ENCODE measurements around the gene UROC1. TPM values are rescaled to one million over a fixed set of nuclear protein-coding genes. Genes with fewer than 3 reads are reported as not detected.
"Not testable (repeated sequence)": the region's sequence is repeated elsewhere in the genome, so short reads cannot be mapped to it uniquely, and the experiment has no call there.

The UROC1 gene
- total RNA-seq, 2 donors from 2014 or later = not detected

- no peak for ATAC-seq (replicated peaks)
- Mint-ChIP-seq H3K27ac (no peak overlapping the region), H3K27me3 (peaks cover 6% of the 10 kb centered on the region), H3K4me1 (no peaks in the 10 kb centered on the region), H3K4me3 (no peak overlapping the region), H3K36me3 (ENCODE audit: low read depth) (no peaks in the 10 kb centered on the region), H3K9me3 (no peaks in the 10 kb centered on the region)
These were observed 23.5 kb upstream of the UROC1 start for GRCh38 chr3:126540951-126541627.

- no peak for ATAC-seq (replicated peaks)
- Mint-ChIP-seq H3K4me3 (no peak overlapping the region), H3K9me3 (no peaks in the 10 kb centered on the region), H3K36me3 (ENCODE audit: low read depth) (no peaks in the 10 kb centered on the region), H3K27ac (no peak overlapping the region), H3K4me1 (no peaks in the 10 kb centered on the region), H3K27me3 (peaks cover 6% of the 10 kb centered on the region)
These were observed 22.8 kb upstream of the UROC1 start for GRCh38 chr3:126540342-126540849.

DNA sequence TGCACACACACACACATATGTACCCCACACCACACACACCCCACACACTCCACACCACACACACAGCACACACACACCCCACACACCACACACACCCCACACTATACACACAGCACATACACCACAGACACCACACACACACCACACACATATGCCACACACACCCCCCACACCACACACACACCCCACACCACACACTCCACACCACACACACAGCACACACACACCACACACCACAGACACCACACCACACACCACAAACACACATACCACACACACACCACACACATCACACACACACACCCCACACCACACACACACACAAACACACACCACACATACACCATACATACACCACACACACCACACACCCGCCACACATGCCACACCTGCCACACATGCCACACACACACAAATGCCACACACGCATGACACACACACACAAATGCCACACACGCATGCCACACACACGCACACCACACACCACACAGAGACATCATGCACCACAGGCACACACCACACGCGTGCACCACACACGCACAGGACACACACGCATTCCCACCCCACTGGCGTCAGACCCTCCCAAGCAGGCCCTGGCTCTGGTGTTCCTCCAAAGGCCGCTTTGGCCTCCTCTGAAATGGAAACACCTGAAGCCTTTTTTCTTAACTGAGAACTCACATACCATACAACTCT is 22.1 kb upstream of the UROC1 start:
- H3K9me3 Mint-ChIP-seq = no peaks in the 10 kb centered on the region
- no peaks in the 10 kb centered on the region for H3K36me3 Mint-ChIP-seq (ENCODE audit: low read depth)
- no peak overlapping the region for H3K4me3 Mint-ChIP-seq
- H3K27ac Mint-ChIP-seq = no peak overlapping the region
- H3K4me1 Mint-ChIP-seq = no peaks in the 10 kb centered on the region
- no peak for ATAC-seq (replicated peaks)
- peaks cover 6% of the 10 kb centered on the region for H3K27me3 Mint-ChIP-seq

DNA sequence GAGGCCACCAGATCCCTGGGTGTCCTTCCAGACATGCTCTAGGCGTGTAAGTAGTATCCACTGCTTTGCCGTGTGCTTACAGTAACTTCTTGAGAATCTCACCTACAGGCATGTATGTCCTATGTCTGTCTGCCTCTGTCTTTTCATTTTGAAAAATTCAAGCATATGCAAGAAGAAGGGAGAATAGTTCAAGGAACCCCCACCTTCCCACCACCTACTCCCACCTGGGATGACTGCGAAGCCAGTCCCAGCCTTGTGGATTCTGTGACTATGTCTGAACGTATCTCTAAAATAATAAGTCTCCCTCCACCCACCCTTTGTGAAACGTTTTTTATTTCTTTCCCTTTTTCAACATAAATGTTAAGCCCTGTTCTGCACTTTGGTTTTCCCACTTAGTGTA is 21.4 kb upstream of the UROC1 start:
- no peak overlapping the region for H3K27ac Mint-ChIP-seq
- no peak for ATAC-seq (replicated peaks)
- H3K36me3 Mint-ChIP-seq (ENCODE audit: low read depth) = no peaks in the 10 kb centered on the region
- H3K4me1 Mint-ChIP-seq = no peaks in the 10 kb centered on the region
- peaks cover 12% of the 10 kb centered on the region for H3K27me3 Mint-ChIP-seq
- H3K4me3 Mint-ChIP-seq = no peak overlapping the region
- no peaks in the 10 kb centered on the region for H3K9me3 Mint-ChIP-seq

DNA sequence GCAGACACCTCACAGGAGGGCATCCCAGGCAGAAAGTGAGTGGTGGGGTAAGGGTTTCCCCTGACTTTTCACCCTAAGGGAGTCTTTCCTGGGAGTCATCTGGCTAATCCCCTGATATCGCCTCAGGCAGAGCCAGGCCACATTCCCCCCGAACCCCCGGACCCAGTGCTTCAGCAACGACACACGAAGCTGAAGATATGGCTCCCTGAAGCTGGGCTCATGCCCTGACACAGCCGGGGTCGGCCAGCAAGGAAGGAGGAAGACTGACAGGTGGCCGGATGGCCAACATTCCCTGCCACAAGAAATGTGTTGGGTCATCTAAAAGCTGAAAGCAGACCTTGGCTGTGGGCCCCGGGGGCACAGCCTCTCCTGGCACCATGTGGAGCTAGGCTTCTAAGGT is 20.7 kb upstream of the UROC1 start:
- Mint-ChIP-seq H3K36me3 (ENCODE audit: low read depth) (no peaks in the 10 kb centered on the region), H3K4me3 (no peak overlapping the region), H3K9me3 (no peaks in the 10 kb centered on the region), H3K27me3 (peaks cover 18% of the 10 kb centered on the region), H3K4me1 (no peaks in the 10 kb centered on the region), H3K27ac (no peak overlapping the region)
- ATAC-seq (replicated peaks) = no peak

GRCh38 chr3:126537730-126538281 is 20.2 kb upstream of the UROC1 start:
- ATAC-seq (replicated peaks) = no peak
- Mint-ChIP-seq H3K9me3 (no peaks in the 10 kb centered on the region), H3K4me1 (no peaks in the 10 kb centered on the region), H3K27me3 (peaks cover 19% of the 10 kb centered on the region), H3K36me3 (ENCODE audit: low read depth) (no peaks in the 10 kb centered on the region), H3K27ac (no peak overlapping the region), H3K4me3 (no peak overlapping the region)

DNA sequence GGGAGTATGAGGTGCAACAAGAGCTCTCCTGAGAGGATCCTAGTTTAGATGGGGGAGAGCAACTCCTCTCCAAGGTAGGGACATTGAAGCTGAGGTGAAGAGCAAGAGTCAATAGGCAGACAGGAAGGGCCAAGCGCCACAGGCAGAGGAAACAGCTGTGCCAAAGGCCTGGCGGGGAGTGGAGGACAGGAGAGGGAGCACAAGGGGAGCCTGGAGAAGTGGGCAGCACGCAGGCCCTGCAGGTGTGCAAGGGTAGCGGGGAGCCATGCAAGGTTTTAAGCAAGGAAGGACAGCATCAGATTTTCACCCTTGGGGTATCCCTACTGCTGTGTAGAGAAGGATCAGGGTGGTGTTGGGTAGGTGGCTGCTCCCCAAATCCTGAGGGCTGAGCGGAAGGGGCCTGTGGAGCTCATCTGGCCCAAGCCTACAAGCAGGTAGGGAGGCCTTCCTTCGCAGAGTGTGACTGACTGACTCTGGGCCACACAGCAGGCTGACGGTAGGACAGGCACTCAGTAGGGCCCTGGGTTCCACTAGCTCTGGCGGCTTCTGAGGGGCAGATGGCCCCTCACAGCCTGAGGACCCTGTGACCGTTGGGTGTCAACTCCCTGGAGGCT is 19.6 kb upstream of the UROC1 start:
- H3K27ac Mint-ChIP-seq = no peak overlapping the region
- H3K4me1 Mint-ChIP-seq = no peaks in the 10 kb centered on the region
- peaks cover 23% of the 10 kb centered on the region for H3K27me3 Mint-ChIP-seq
- no peak overlapping the region for H3K4me3 Mint-ChIP-seq
- H3K36me3 Mint-ChIP-seq (ENCODE audit: low read depth) = no peaks in the 10 kb centered on the region
- no peak for ATAC-seq (replicated peaks)
- H3K9me3 Mint-ChIP-seq = no peaks in the 10 kb centered on the region

DNA sequence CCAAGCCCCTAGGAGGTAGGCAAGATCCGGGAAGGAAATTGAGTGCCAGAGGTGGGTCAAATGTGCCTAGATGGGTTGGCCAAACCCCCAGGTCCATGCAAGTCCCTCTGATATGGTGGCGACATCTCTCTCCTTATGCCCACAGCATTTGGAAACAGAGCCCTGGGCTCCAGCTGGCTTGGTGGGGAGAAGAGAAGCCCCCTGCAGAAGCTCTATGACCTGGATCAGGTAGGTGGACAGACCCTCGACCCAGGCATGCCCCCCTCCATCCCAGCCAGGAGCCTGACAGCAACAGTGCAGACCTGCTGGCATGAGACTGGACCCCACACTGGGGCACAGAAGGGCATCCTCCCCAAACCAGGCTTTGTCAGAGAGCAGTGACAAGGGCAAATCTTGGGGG is 18.6 kb upstream of the UROC1 start:
- H3K9me3 Mint-ChIP-seq = no peaks in the 10 kb centered on the region
- H3K4me3 Mint-ChIP-seq = no peak overlapping the region
- no peaks in the 10 kb centered on the region for H3K4me1 Mint-ChIP-seq
- H3K27ac Mint-ChIP-seq = no peak overlapping the region
- H3K36me3 Mint-ChIP-seq (ENCODE audit: low read depth) = no peaks in the 10 kb centered on the region
- H3K27me3 Mint-ChIP-seq = peaks cover 23% of the 10 kb centered on the region
- ATAC-seq (replicated peaks) = no peak

DNA sequence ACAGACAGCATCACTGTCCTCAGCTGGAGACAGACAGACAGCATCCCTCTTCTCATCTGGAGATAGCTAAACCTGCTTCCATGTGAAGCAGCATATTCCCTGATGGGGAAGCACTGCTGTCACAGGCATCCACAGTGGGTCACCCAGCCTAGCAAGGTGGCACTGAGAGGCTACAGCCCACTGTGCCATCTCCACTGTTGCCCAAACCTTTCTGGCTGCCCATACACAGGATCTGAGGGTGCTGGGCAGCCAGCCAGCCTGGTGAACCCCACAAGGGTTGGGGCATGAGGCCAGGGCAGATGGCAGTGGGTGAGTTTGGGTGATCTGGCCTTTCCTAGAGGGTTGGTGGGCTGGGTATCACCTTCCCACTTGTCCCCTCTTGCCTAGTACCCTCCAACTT is 18.1 kb upstream of the UROC1 start:
- peaks cover 20% of the 10 kb centered on the region for H3K27me3 Mint-ChIP-seq
- H3K9me3 Mint-ChIP-seq = no peaks in the 10 kb centered on the region
- no peaks in the 10 kb centered on the region for H3K4me1 Mint-ChIP-seq
- no peak overlapping the region for H3K4me3 Mint-ChIP-seq
- no peaks in the 10 kb centered on the region for H3K36me3 Mint-ChIP-seq (ENCODE audit: low read depth)
- ATAC-seq (replicated peaks) = no peak
- H3K27ac Mint-ChIP-seq = no peak overlapping the region

GRCh38 chr3:126534716-126535115 is 17.1 kb upstream of the UROC1 start:
- H3K27me3 Mint-ChIP-seq = peaks cover 16% of the 10 kb centered on the region
- H3K36me3 Mint-ChIP-seq (ENCODE audit: low read depth); H3K4me3 Mint-ChIP-seq; H3K4me1 Mint-ChIP-seq; ATAC-seq (replicated peaks); H3K27ac Mint-ChIP-seq; H3K9me3 Mint-ChIP-seq: not testable (repeated sequence)

GRCh38 chr3:126533506-126533905 is 15.9 kb upstream of the UROC1 start:
- Mint-ChIP-seq H3K4me1 (no peaks in the 10 kb centered on the region), H3K4me3 (no peak overlapping the region), H3K9me3 (no peaks in the 10 kb centered on the region), H3K36me3 (ENCODE audit: low read depth) (no peaks in the 10 kb centered on the region), H3K27ac (no peak overlapping the region), H3K27me3 (peaks cover 16% of the 10 kb centered on the region)
- no peak for ATAC-seq (replicated peaks)

DNA sequence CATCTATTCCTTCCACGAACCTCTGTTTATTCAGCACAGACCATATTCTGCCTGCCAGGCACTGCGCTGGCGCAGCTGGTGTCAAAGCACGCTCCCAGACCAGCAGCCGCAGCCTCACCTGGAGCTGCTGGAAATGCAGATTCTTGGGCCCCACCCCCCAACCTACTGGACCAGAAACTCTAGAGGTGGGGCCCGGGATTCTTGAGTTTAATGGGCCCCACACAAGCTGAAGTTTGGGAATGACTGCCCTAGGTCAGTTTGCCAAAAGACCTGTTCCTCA is 13.4 kb upstream of the UROC1 start:
- H3K9me3 Mint-ChIP-seq = no peaks in the 10 kb centered on the region
- no peaks in the 10 kb centered on the region for H3K36me3 Mint-ChIP-seq (ENCODE audit: low read depth)
- H3K4me3 Mint-ChIP-seq = no peak overlapping the region
- H3K4me1 Mint-ChIP-seq = no peaks in the 10 kb centered on the region
- ATAC-seq (replicated peaks) = no peak
- no peak overlapping the region for H3K27ac Mint-ChIP-seq
- peaks cover 16% of the 10 kb centered on the region for H3K27me3 Mint-ChIP-seq

DNA sequence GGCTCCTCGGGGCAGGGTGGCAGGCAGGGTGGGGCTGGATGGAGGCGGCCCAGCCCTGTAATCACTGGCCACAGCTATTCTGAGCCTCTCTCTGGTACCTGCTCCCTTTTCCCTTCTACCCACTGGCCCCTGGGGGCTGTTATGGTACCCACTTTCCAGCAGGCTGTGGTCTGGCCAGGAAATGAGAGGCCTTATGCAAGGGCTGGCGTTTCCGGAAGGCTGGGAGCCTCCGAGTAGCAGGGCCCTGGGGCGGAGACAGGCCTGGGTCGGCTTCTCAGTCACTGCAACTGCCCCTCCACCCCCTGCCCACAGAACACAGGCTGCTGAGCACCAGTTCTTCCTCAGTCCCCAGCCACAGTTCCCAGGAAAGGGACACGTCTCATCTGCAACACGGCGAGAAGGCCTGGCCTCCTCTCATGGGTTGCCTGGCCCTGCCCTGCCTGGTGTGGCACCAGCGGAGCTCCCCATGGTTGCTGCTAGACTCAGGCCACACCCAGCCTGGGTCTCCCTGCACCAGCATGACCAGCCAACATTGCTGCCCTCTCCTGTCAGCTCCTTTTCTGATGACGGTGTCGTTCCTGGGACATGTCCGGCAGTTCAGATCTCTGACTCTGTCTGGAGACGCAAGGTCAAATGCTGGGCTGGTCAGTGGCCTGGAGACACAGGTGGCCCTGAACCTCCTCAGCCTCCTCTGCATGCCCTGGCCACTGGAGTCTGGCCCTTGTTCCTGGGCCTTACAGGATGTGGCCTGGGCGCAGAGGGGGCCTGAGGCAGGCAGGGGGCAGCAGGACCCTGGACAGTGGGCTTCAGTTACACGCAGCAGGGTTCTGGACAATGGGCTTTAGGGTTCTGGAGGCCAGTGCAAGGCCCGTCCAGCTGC is 12.8 kb upstream of the UROC1 start:
- Mint-ChIP-seq H3K4me1 (no peaks in the 10 kb centered on the region), H3K4me3 (no peak overlapping the region), H3K36me3 (ENCODE audit: low read depth) (no peaks in the 10 kb centered on the region), H3K27me3 (peaks cover 16% of the 10 kb centered on the region), H3K27ac (no peak overlapping the region), H3K9me3 (no peaks in the 10 kb centered on the region)
- no peak for ATAC-seq (replicated peaks)

DNA sequence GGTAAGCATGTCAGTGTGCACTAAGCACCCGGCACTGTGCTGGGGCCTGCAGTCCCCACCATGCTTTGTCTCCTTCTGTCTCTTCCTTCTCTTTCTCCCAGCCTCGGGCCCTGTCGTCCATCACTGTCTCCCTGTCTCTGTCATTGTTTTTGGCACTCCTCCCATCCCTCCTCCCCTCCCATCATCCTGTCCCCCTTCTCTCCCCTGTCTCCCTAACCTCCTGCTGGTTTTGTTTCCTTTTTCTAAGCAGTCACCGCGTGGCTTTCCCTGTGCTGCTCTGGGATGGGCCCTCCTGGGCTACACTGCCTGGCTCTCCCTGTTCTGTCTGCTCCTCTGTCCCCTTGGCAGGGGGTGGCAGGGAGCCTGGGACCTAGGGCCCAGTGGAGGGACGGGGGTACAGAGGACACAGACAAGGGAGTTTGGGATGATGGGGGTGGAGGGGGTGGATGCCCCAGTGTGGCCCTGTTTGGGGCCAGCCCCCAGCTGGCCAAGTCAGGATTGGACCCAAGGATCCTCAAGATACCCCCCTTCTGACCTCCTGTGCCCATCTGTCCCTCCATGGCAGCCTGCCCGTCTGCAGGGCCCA is 12.1 kb upstream of the UROC1 start:
- H3K27ac Mint-ChIP-seq = no peak overlapping the region
- ATAC-seq (replicated peaks) = no peak
- no peaks in the 10 kb centered on the region for H3K9me3 Mint-ChIP-seq
- peaks cover 16% of the 10 kb centered on the region for H3K27me3 Mint-ChIP-seq
- H3K4me1 Mint-ChIP-seq = no peaks in the 10 kb centered on the region
- no peaks in the 10 kb centered on the region for H3K36me3 Mint-ChIP-seq (ENCODE audit: low read depth)
- no peak overlapping the region for H3K4me3 Mint-ChIP-seq
